HG03520 (cell line): ENCODE results near the gene PAIP2.
"Not testable (repeated sequence)": the region's sequence is repeated elsewhere in the genome, so short reads cannot be mapped to it uniquely, and the experiment has no call there.

ENCODE experiments used
- ATAC-seq: cut with Tn5 transposase; IDR thresholded peaks from one replicate; pipeline ENCODE4 v1.9.1; 2021; ENCODE audit warnings: mild to moderate bottlenecking, moderate library complexity; ENCODE audit not compliant: unreplicated experiment

Gene PAIP2

DNA sequence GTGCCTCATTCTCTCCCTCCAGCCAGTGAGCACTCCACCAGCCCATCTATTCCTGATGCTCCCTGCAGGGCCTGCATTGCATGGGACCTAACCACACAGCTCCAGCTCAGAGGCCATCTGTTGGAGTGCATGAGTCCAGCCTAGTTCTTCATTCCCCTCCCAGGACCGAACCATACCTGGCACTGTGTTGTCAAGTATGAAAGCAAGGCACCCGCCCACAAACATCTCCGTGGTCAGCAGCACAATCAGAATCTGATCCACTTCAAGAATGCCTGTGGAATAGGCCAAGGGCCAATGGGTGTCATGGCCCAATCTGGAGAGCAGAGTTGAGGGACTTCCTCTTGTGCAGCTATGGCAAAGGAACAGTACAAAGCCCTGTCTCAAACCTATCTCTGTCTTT is 35.6 kb downstream of the PAIP2 start:
- ATAC-seq, result no peak

DNA sequence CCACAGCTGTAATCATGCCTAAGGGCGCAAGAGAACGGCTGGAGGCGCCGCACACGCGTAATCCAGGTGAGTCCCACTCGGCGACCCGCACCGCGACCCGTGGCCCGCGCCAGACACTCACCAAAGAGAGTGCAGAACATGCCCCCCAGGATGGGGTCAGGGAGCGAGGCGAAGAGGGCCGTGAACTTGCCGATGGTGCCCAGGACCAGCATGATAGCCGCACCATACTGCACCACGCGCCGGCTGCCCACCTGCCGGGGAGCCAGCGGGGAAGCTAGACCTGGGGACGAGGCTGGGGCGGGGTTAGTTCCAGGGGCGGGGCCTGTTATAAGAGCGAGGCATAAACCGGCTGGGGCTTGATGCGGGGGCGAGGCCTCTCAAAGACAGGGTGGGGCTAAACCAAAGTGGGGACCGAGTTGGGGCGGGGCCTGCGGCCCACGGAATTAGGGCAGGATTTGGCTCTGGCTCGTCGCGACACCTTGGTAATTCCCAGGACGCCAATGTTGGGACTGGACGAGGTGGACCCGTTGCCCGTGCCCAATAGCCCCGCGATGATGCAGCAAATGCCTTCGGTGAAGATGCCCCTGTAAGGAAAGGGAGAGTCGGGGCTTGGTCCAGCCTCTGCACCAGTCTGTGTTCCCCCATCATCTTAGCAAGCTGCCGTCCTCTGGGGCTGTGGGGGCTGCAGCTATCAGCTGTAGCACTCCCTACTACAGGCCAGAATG is 36.6 kb downstream of the PAIP2 start:
- ATAC-seq, result no peak

DNA sequence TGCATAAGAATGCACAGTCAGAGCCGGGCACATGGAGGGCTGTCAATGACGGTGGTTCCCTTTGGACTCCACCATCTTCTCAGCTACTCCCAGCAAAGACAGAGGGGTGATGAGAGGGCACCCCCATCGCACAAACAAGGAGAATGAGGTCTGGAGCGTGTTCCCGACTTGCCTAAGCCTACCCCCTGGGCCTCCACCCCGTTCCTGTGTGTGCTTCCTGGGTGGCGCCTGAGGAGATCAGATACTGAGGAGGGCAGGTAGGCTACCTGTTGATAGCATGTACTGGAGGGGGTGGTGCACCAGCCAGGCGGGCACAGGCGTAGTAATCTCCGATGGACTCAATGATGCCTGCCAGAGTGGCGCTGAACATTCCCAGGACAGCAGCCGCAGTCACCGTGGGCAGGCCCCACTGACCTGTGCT is 37.3 kb downstream of the PAIP2 start:
- ATAC-seq, result no peak

DNA sequence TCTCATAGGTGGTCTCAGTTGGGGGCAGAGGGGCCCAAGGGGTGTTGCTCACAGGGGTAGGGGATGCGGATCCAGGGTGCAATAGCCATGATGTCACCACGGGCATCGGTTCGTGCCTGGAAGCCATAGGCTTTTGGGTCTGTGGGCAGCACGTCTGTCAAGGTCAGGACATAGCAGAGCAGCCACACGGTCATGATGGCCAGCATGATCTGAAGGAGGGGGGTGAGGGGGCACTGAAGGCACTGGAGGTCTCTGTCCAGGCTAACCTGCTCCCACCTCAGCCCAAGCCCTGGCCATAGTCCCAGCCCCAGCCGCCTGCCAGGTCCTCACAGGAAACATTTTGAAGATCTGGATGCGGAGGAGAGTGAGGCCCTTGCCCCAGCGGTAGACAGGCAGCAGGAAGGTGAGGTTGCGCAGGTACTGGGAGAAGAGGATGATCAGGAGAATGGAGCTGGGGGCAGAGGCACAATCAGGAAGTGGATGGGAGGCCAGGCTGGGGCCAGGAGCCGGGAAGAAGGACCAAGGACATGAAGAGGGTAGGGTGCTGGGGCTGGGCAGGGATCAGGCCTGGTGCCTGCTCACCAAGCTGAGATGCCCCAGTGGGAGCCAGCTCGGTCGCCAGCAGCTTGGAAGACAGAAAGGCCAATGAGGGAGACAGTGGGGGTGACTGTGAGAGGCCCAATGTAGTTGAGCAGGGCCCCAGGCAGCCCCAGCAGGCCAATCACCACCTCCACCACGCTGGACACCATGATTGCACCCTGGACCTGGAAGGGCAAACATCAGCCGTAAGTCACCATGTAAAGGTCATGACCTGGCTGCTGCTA is 38.2 kb downstream of the PAIP2 start:
- ATAC-seq, result no peak

DNA sequence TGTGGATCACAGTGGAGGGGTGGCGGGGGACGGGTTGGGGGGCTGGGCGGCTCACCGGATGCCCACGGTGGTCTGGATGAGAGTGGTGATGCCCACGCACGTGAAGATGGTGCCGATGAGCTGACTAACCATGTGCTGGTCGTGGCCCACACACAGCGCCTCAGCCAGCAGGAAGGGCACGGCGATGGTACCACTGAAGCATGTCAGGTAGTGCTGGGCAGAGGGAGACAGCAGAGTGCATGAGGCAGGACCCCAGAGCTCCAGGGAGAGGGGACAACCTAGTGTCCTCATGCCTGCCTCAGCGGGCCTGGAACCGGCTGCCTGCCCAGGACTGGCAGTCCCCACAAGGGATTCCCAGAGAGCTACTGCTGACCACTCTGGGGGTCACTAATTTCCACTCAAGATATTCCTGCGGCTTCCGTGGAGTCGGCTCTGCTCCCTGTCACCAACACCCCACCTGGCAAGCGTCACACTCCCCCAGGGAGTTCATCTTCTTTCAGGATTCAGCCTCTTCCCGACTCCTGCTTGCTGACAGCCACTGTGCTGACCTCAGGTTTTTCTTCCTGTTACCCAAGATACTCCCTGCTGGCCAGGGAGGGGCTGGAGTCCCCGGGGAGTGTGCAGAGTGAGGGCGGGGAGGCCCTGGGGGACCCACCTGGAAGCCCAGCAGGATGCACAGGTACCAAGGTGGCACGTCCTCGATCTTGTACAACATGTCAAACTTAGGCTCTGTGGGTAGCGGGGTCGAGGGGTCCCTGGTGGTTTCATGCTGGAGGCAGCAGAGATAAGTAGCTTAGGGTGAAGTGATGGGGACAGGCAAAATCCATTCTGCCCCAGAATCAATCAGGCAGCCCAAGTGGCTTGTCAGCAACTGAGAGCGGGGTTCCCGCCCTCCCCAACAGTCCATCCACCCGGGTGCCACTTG is 40.4 kb downstream of the PAIP2 start:
- no peak for ATAC-seq

DNA sequence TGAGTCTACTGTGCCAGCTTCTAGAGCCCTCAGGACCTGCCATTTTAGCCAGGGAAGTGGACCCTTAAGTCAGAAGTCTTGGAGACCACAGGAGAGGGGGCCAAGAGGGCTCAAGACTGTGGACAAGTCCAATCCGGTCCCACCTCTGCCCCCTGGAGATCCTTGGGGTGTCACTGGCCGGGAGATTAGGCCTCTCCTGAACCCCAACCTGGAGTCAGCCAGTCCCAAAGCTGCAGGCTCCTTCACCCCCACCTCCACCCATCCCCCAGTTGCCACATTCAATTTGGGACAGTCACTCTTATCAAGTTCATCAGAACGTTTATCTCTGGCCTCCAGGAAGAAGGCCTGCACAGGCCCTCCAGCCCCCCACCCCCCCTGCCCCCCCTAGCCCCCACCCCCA is 41.2 kb downstream of the PAIP2 start:
- ATAC-seq, result no peak

DNA sequence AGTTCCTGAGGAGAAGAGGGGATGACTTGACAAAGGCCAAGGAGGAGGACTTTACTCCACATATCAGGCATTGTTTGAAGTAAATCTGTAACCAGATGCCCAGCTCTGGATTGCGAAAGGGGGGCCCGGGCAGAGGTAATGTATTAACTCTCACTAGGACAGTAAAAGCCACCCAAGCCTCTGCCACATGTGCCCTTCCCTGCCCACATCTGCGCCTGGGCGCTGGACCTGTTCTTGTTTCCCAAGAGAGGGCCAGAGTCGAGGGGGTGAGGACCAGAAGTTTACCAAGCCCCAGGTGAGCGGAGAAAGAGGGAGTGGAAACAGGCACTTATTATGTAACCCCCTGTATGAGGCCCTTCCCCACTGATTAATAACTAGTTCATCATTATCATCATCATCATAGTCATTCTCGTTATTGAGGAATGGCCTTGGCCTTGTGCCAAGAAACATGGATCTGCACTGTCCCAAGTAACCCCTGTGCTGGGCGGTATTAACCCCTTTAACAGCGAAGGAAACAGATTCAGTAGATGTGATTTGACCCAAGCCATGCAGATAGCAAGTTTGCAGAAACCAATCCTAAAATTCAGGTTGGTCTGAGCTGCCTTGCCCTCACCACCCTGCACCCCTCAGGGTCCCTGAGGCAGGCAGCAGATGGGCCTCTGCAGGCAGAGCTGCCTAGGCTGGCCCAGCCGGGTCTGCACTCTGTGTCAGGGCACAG is 41.8 kb downstream of the PAIP2 start, which contains the start of gene SLC23A1:
TSS of gene SLC23A1 (minus strand) at position 23 of the 718 bp plus-strand sequence. CDS start 44 bp downstream, outside the sequence.
- ATAC-seq, result no peak

DNA sequence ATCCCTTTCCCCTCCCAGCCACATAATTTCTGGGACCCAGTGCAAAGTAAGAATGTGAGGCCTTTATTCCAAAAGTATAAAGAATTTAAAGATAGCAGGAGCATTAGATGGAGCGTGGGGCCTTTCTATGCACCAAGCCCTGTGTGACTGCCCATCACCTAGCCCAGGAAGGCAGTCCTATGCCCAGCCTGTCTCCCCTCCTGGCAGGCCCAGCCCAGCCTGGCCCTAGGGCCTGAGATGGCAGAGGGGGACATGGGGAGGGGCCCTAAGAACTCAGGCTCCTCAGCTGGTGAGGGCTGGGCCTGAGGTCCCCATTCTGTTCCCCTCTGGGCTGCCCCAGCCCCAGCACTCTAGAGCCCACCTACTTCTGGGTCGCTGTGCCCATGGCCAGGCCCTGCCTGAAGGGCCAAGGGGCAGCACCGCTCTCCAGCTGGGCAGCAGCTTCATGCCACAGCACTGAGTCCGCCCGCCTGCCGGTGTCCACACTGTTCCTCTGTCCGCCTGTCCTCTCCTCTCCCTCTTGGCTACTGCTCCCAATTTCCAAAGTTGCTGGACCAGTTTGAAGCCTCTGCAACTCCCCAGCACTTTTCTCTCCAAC is 42.4 kb downstream of the PAIP2 start:
- ATAC-seq, result no peak

DNA sequence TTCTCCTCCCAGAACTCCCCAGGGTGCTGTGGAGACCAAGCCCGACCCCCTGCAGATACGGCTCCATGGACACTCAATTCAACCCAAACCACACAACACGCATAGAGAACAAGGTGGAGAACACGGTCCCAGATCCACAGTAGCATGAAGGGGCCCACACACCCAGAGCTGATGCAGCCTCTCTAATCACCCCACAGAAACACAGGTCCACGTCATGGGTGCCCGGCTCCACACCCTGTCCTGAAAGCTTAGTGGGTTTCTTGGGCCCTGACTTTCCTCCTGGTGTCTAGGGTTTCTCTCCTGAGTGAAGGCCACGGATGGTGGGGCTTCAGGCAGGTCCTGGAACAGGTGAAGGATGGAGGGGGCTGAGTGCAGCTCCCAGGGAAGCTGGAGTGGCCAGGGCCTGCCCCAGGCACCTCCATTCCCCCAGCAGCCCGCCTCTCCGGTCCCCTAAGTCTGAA is 43.0 kb downstream of the PAIP2 start:
- no peak for ATAC-seq

DNA sequence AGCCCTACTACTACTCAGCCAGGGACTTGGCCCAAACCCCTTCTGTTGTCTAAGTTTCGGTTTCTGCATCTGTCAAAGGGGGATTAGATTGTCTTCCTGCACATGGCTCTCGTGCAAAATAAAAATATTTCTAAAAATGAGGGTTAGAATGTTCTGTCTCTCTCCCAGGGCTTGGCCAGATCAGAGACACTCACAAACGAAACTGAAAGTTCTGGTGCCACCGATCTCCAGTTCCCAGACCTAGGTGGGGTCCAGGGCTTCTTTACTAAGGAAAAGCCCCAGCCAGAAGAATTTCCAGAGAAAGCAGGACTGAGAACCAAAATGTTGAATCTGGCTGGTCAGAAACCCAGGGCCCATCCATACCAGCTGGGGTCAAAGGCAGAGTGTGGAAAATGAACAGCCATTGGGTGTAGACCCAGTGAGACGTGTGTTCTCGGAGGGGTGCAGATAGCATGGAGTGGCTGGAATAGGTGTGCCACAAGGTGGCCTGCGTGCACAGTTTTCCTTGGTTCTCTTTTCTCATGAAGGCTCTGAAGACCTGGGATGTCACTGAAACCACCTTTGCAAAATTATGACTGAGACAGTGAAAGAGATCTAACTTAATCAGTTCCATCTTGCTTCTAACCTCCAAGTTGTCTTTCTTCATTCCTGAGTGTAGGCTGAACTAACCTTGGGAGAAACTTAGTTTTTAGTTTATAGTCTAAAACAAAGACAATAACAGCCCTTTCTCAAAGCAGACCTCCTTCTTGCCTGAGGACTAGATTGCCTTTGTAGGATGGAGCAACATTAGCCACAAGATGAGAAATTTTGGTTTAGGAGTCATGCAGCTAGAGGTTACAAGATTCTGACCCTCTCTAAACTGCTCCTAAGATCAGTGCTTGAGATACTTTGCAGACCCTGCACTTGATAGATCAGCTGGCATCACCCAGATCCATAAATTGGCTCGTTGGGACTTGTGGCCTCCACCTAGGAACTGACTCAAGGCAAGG is 43.7 kb downstream of the PAIP2 start:
- no peak for ATAC-seq

DNA sequence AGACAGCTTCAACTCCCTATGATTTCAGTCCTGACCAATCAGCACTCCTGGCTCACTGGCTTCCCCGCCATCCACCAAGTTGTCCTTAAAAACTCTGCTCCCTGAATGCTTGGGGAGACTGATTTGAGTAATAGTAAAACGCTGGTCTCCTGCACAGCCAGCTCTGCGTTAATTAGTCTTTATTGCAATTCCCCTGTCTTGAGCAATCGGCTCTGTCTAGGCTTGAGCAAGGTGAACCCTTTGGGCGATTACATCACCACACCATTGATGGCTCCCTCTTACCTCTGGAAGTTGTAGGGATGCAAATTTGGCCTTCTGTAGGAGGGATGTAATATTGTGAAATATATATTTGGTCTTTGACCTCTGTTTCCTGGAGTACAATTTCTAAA is 44.4 kb downstream of the PAIP2 start:
- no peak for ATAC-seq

DNA sequence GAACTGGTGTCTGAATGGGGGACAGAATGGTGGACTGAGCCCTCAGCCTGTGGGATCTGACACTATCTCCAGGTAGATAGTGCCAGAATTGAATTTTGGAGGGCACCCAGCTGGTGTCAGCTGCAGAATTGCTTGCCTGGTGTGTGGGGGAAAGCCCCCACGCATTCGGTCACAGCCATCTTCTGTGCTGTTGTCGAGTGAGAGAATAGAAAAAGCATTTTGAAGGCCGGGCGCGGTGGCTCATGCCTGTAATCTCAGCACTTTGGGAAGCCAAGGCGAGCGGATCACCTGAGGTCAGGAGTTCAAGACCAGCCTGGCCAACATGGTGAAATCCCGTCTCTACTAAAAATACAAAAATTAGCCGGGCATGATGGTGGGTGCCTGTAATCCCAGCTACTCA is 45.3 kb downstream of the PAIP2 start:
- ATAC-seq, result not testable (repeated sequence)

DNA sequence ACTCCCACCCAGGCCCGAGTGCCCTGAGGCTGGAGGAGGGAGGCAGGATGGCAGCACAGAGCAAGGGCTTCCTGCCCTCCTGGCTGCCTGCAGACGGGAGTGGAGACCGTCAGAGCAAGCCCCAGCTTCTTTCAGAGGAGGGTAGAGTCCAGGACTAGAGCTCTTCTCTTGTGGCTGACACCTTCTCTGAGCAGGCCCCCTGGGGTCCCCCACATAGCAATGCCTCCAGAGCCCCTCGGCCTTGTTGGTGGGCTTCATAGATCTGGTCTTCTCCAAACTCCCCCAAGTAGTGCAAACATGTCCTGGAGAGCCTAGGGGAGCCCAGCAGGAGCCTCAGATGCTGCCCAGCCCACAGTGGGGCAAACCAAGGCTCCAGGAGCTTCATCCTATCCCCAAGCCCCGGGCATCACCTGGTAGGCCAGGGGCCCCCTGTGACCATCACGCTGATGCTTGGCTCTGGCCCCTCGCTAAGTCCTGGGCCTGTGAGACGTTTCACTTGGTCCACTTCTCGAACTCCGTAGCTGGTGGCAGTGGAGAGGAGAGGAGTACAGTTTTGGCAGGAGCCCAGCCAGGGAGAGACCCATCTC is 46.0 kb downstream of the PAIP2 start:
- ATAC-seq, result no peak

DNA sequence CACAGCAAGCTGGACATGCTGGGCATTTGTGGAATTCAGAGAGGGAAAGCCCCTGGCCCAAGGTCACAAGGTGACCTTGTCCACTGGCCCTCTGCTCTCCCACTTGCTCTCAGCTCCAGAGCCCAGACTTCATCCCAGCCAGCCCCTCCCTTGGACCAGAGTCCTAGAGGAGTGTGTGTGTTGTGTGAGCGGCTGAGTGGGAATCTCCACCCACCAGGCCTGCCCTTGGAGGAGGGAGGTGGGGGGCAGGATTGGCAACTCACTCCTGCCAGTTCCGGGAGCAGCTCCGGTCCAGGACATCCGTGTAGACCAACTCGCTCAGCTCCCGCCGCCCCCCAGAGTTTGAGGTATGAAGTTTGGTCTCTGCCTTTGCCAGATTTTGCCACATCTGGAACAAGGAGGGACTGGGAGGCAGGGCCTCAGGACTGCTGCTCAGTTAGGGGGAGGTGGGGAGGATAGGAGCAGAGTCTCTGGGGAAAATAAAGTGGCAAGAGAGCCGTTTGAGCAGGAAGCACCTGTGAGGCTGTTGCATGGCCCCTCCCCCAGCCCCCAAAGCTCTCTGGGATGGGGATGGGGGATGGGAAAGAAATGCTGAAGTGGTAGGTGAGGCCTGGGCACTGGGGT is 46.7 kb downstream of the PAIP2 start:
- no peak for ATAC-seq

DNA sequence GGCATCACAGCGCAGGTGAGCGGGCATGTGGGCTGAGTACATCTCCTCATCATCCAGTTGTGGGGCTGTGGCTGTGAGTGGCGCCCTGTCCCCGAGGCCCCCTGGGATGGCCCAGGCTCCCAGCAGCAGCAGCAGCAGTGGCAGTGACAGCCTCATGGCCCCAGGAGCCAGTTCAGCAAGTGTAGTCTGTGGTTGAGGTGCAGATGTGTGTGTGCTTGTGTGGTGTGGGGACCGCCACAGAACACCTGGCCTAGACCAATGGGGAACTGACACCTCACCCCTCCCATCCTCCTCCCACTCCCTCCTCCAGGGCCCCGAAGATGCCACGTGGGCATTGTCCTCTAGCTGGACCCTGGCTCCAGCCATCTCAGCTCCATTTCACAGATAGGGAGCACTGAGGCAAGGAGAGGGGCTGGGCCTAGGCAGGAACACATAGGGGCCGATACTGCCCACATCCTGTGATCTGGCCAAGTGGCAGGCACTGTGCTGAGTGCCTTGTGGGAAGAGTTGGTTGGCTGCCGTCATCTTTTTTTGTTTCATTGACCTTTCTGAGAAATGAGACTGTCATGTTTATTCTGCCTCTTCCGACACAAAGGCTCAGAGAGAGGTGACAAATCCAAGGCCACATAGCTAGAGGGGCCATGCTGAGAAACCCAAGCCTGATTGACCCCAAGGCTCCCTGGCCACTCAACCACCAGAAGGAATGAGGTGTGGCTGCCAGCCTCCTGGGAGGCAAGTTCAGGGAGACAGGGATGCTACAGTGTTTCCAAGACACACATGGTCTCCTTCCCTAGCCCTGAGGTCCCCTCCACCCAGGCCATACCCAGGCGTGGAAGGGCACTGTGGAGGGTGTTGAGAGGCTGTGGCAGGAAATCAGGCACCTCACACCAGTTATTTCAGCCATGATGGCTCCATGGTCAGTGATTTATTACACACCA is 48.3 kb downstream of the PAIP2 start, which contains the start of gene MZB1:
TSS of gene MZB1 (minus strand) at position 213 of the 938 bp plus-strand sequence. CDS start at position 156, 57 bp downstream.
- peak; percentile 36 for ATAC-seq

DNA sequence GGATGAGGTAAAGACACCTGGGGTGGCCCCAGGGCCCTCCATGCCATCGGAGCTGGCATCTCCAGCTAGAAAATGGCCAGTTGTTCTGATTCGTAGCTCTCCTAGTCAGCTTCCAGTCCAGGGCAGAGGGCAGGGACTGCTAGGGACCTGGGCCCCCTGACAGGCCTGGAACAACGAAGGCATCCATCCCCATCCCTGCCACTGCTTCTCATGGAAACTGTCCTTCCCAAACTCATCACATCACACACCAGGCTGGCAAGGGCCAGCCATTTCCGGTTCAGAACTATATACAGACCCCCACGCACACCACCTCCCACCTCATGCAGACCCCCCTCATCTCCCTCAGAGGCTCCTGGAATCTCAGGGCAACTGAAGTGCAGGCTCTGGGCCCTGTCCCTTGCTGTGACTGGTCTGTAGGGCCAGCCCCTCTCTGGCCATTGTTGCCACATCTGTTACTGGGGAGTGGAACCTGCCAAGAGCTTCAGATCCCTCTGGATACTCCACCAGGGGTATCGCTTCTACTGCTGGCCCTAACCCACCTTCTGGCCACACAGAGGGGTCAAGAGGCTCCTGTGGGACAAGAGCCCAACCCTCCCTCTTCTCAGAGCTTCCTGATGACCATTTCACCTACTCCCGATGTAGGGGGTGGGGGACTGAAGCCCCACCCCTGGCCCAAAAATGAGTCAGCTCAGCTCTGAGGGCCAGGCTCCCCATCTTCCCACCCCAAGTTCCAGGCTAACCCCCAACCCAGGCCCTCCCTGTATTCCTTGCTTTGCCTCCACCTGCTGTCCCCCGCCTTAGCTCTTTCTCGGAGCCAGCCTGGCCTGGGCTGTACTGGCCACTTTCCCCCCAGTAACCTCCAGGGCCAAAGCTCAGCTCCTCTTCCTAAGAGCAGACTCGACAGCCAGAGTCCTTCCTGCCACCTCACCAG is 49.2 kb downstream of the PAIP2 start:
- ATAC-seq, result no peak
